Muscle layer of colon (tissue), 2 donors: Measurements from ENCODE around the gene MRPL20.
"Not testable (repeated sequence)": the region's sequence is repeated elsewhere in the genome, so short reads cannot be mapped to it uniquely, and the experiment has no call there.

Experiments
- H3K27ac ChIP-seq: one replicate; pipeline ENCODE4 v1.7.0; 2013; ENCODE audit warnings: low read depth, mild to moderate bottlenecking, low read length, moderate library complexity
- H3K27me3 ChIP-seq, 2 donors: one replicate each; pipeline ENCODE4 v1.7.0; 2013; ENCODE audit warnings: low read length in 2 of 2, mild to moderate bottlenecking in 2 of 2; ENCODE audit not compliant: insufficient read depth in 2 of 2, control insufficient read depth in 1 of 2
- H3K36me3 ChIP-seq: one replicate; pipeline ENCODE4 v1.7.0; 2013; ENCODE audit warnings: mild to moderate bottlenecking, low read length; ENCODE audit not compliant: insufficient read depth
- H3K4me1 ChIP-seq: one replicate; pipeline ENCODE4 v1.7.0; 2013; ENCODE audit warnings: mild to moderate bottlenecking, low read length; ENCODE audit not compliant: insufficient read depth
- H3K4me3 ChIP-seq, 2 donors: one replicate each; pipeline ENCODE4 v1.7.0; 2013; ENCODE audit warnings: low read length in 2 of 2, low read depth in 1 of 2, mild to moderate bottlenecking in 1 of 2, moderate library complexity in 1 of 2
- H3K9ac ChIP-seq: one replicate; pipeline ENCODE4 v1.7.0; 2013; ENCODE audit warnings: low read length
- H3K9me3 ChIP-seq: one replicate; pipeline ENCODE4 v1.7.0; 2013; ENCODE audit warnings: mild to moderate bottlenecking, low read length
- donor health status: abdominal sarcoma.
- donor health status: Adenocarcinoma of cecum.

MRPL20 gene

GRCh38 chr1:1371746-1372711, 35.1 kb downstream of the MRPL20 start:
- Histone ChIP-seq H3K36me3 (peaks cover 14% of the 10 kb centered on the region), H3K4me3 (no peak overlapping the region), H3K27me3 (no peaks in the 10 kb centered on the region)

GRCh38 chr1:1371364-1371745, 35.7 kb downstream of the MRPL20 start:
- Histone ChIP-seq H3K4me3 (no peak overlapping the region), H3K4me1 (peaks cover 23% of the 10 kb centered on the region), H3K9me3 (no peaks in the 10 kb centered on the region), H3K27ac (no peak overlapping the region), H3K9ac (no peak overlapping the region), H3K27me3 (no peaks in the 10 kb centered on the region), H3K36me3 (peaks cover 14% of the 10 kb centered on the region)

More at GRCh38 chr1:1371746-1372711, 35.1 kb downstream of the MRPL20 start:
- Histone ChIP-seq H3K27ac (no peak overlapping the region), H3K9me3 (no peaks in the 10 kb centered on the region), H3K9ac (no peak overlapping the region), H3K4me1 (peaks cover 23% of the 10 kb centered on the region)

- no peak overlapping the region for H3K9ac ChIP-seq
- peaks cover 19% of the 10 kb centered on the region for H3K4me1 ChIP-seq
- no peak overlapping the region for H3K27ac ChIP-seq
- H3K36me3 ChIP-seq = peaks cover 14% of the 10 kb centered on the region
- H3K27me3 ChIP-seq = no peaks in the 10 kb centered on the region
- H3K4me3 ChIP-seq = no peak overlapping the region
- H3K9me3 ChIP-seq = no peaks in the 10 kb centered on the region
These were observed 36.3 kb downstream of the MRPL20 start for GRCh38 chr1:1370771-1371300.

- not testable (repeated sequence) for H3K9ac ChIP-seq, H3K4me3 ChIP-seq, H3K27me3 ChIP-seq, H3K9me3 ChIP-seq, H3K27ac ChIP-seq
- Histone ChIP-seq H3K36me3 (peaks cover 14% of the 10 kb centered on the region), H3K4me1 (peaks cover 19% of the 10 kb centered on the region)
These were observed 37.0 kb downstream of the MRPL20 start for GRCh38 chr1:1370094-1370493.

- H3K9me3 ChIP-seq = no peaks in the 10 kb centered on the region
- no peak overlapping the region for H3K9ac ChIP-seq
- peaks cover 10% of the 10 kb centered on the region for H3K4me1 ChIP-seq
These were observed 39.8 kb downstream of the MRPL20 start for GRCh38 chr1:1367315-1367714.

GRCh38 chr1:1366699-1367066, 40.4 kb downstream of the MRPL20 start:
- no peak overlapping the region for H3K27ac ChIP-seq
- no peak overlapping the region for H3K9ac ChIP-seq
- H3K4me1 ChIP-seq = peaks cover 10% of the 10 kb centered on the region
- H3K36me3 ChIP-seq = no peaks in the 10 kb centered on the region
- H3K27me3 ChIP-seq = no peaks in the 10 kb centered on the region
- no peak overlapping the region for H3K4me3 ChIP-seq
- no peaks in the 10 kb centered on the region for H3K9me3 ChIP-seq

More at GRCh38 chr1:1367315-1367714, 39.8 kb downstream of the MRPL20 start:
- H3K4me3 ChIP-seq = no peak overlapping the region
- H3K27ac ChIP-seq = no peak overlapping the region
- H3K36me3 ChIP-seq = no peaks in the 10 kb centered on the region
- H3K27me3 ChIP-seq = no peaks in the 10 kb centered on the region

- Histone ChIP-seq H3K4me3 (no peak overlapping the region), H3K9ac (no peak overlapping the region), H3K27me3 (no peaks in the 10 kb centered on the region), H3K27ac (no peak overlapping the region), H3K9me3 (no peaks in the 10 kb centered on the region), H3K4me1 (peaks cover 12% of the 10 kb centered on the region), H3K36me3 (no peaks in the 10 kb centered on the region)
These were observed 41.0 kb downstream of the MRPL20 start for GRCh38 chr1:1365875-1366698.

GRCh38 chr1:1364266-1364665, 42.8 kb downstream of the MRPL20 start:
- no peak overlapping the region for H3K27ac ChIP-seq
- H3K9ac ChIP-seq = no peak overlapping the region
- no peaks in the 10 kb centered on the region for H3K9me3 ChIP-seq
- H3K4me1 ChIP-seq = peaks cover 28% of the 10 kb centered on the region
- no peaks in the 10 kb centered on the region for H3K27me3 ChIP-seq
- no peaks in the 10 kb centered on the region for H3K36me3 ChIP-seq
- H3K4me3 ChIP-seq = no peak overlapping the region

GRCh38 chr1:1361982-1362423, 45.1 kb downstream of the MRPL20 start:
- Histone ChIP-seq H3K9me3 (no peaks in the 10 kb centered on the region), H3K27ac (peak overlapping the region; percentile 43), H3K4me1 (peaks cover 36% of the 10 kb centered on the region), H3K36me3 (no peaks in the 10 kb centered on the region), H3K9ac (no peak overlapping the region), H3K4me3 (no peak overlapping the region), H3K27me3 (peaks cover 0 to 4% of the 10 kb centered on the region in 2 donors)

- Histone ChIP-seq H3K27ac (peak overlapping the region; percentile 43), H3K36me3 (no peaks in the 10 kb centered on the region), H3K4me1 (peaks cover 36% of the 10 kb centered on the region), H3K4me3 (no peak overlapping the region), H3K27me3 (peaks cover 0 to 4% of the 10 kb centered on the region in 2 donors), H3K9ac (no peak overlapping the region), H3K9me3 (no peaks in the 10 kb centered on the region)
These were observed 45.7 kb downstream of the MRPL20 start for GRCh38 chr1:1361233-1361981.
